Measurements from ENCODE around the gene LAMB4. TPM values are rescaled to one million over a fixed set of nuclear protein-coding genes. Genes with fewer than 3 reads are reported as not detected.

Gene LAMB4
- polyA plus RNA-seq, 6 donors from 2014 or later = not detected

DNA sequence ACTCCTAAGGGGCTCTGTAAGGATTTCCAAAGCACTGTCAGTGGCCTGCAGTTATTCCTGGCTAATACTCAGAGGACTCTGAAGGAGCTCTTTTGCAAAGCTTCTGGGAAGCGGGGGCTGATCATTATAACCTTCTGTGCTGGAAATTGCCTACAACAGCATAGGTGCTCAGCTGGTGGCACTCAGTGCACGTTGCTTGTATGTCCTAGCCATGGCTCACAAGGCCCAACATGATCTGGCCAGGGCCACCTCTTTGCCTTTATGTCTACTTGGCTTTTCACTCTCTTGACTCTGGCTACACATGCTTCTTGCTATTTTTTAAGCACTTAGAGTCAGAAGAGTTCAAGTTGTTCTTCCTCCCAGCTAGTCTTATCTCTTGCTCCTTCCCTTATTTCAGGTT is 17.5 kb downstream of the LAMB4 start:
- Mint-ChIP-seq H3K4me3 (no peak overlapping the region), H3K36me3 (no peaks in the 10 kb centered on the region), H3K4me1 (no peaks in the 10 kb centered on the region), H3K27ac (no peak overlapping the region), H3K9me3 (peaks cover 0 to 1% (median 0%) of the 10 kb centered on the region in 7 donors), H3K27me3 (peaks cover 0 to 4% (median 0%) of the 10 kb centered on the region in 3 donors)
- DNase-seq (no peak), ATAC-seq (ENCODE audit: low read depth in 2 of 2) (no peak)

DNA sequence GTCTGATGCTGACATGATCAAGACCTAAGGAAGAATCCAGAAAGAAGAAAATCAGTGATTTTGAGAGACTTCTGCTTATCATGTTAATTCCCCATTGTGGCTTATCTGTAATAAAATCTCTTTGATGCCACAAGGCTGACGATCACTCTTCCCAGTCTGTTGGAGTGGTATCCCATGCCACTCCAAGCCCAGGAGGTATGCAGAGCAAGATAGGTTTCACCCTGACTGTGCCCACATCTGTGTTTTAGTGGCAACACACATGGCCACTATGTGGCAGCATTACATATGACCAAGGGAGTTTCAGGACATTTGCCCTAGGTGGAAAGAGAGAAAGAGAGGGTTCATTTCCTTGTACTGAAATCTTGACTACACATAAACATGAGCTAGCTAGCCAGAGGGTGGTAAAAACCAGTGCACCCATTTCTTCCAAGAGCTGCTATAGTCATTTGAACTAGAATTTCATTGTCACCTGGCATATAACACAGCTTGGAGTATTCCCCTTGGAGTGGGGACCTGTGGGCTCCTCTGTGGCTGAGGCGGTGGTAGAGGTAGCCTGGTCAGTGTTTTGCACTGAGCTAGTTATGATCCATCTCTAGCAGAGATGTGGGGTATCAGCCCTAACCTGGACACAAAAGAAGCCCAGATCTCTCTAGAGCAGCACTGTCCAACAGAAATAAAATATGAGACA is 20.8 kb downstream of the LAMB4 start:
- Mint-ChIP-seq H3K27me3 (peaks cover 0 to 4% (median 0%) of the 10 kb centered on the region in 3 donors), H3K4me1 (no peaks in the 10 kb centered on the region), H3K9me3 (peaks cover 0 to 1% (median 0%) of the 10 kb centered on the region in 7 donors), H3K4me3 (no peak overlapping the region), H3K36me3 (no peaks in the 10 kb centered on the region), H3K27ac (peak overlapping the region in 1 of 6 donors; percentile 85)
- DNase-seq (peak; percentile 6), ATAC-seq (ENCODE audit: low read depth in 2 of 2) (peak in 1 of 2 donors; percentile 58)

DNA sequence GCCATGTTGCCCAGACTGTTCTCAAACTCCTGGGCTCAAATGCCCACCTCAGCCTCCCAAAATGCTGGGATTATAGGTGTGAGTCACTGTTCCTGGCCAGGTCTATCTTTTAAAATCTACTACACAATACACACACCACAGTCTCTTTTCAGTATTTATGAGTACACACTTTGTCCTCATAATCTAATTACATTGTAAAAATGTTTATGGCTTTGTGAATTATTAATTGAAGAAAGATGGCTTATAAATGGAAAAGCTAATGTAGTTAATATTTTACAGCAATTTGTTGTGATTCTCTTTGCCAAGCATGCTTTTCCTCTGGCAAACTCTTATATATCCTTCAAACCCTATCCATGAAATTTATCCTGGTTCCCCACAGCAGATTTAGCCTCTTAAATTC is 22.0 kb downstream of the LAMB4 start:
- H3K27me3 Mint-ChIP-seq = peaks cover 0 to 4% (median 0%) of the 10 kb centered on the region in 3 donors
- no peak overlapping the region for H3K4me3 Mint-ChIP-seq
- H3K36me3 Mint-ChIP-seq = no peaks in the 10 kb centered on the region
- H3K9me3 Mint-ChIP-seq = peaks cover 0 to 1% (median 0%) of the 10 kb centered on the region in 7 donors
- DNase-seq (no peak), ATAC-seq (ENCODE audit: low read depth in 2 of 2) (no peak)
- H3K27ac Mint-ChIP-seq = no peak overlapping the region
- no peaks in the 10 kb centered on the region for H3K4me1 Mint-ChIP-seq

DNA sequence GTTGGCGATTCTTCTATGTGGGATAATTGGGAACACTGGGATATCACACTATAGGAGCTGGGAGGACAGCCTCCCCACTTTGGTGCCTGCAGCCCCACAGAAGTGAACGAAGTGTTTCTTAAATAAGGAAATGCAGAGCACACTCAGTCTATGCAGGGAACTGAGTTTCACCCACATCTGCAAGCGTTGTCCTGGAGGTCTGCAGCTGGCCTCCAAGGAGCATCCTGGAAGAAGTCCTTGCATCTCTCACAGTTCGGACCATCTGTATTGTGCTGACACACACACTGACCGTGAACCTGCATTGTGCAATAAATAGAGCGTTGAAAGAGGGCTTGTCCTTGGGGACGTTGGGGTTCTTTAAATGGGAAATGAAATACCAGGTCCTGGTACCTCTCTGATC is 25.8 kb downstream of the LAMB4 start:
- H3K4me1 Mint-ChIP-seq = no peaks in the 10 kb centered on the region
- ATAC-seq (ENCODE audit: low read depth in 2 of 2) (no peak), DNase-seq (no peak)
- H3K9me3 Mint-ChIP-seq = no peaks in the 10 kb centered on the region
- no peaks in the 10 kb centered on the region for H3K36me3 Mint-ChIP-seq
- peak overlapping the region in 1 of 8 donors; percentile 15 for H3K4me3 Mint-ChIP-seq
- peaks cover 1 to 12% (median 7%) of the 10 kb centered on the region in 3 donors for H3K27me3 Mint-ChIP-seq
- no peak overlapping the region for H3K27ac Mint-ChIP-seq

DNA sequence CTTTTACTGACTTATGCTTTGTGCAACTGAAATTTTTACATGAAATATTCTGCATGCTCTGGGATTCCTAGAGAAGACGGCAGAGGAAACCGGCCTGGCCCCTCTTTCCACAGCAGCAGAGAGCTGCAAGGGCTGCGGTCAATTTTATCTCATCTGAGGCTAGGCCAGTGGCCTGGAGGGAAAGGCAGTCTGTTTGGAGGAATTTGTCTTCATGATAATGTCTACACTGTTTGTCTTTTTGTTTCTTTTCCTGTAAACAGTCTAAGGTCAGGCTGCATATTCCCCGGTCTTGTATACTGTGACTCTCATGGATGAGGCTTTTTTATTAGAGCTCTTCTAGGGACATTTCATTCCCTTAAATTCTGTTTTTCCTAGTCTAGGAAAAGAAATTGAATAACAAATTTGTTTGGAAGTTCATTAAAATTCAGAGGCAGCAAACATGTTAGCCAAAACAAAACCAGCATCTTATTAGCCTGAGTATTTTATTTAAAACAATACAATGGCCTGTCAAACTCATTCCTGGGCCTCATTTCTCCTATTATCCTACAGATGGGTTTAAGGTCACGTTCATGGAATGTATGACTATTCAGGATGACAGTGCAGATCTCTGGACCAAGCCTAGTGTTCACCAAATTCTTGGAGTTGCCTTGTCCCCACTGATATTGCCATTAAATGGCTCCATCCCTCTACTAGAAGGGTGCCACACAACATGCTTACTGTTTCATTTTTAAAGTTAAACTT is 26.4 kb downstream of the LAMB4 start:
- no peaks in the 10 kb centered on the region for H3K9me3 Mint-ChIP-seq
- H3K4me1 Mint-ChIP-seq = no peaks in the 10 kb centered on the region
- H3K27ac Mint-ChIP-seq = no peak overlapping the region
- DNase-seq (no peak), ATAC-seq (ENCODE audit: low read depth in 2 of 2) (no peak)
- no peak overlapping the region for H3K4me3 Mint-ChIP-seq
- H3K27me3 Mint-ChIP-seq = peaks cover 7 to 13% (median 12%) of the 10 kb centered on the region in 3 donors
- H3K36me3 Mint-ChIP-seq = no peaks in the 10 kb centered on the region

DNA sequence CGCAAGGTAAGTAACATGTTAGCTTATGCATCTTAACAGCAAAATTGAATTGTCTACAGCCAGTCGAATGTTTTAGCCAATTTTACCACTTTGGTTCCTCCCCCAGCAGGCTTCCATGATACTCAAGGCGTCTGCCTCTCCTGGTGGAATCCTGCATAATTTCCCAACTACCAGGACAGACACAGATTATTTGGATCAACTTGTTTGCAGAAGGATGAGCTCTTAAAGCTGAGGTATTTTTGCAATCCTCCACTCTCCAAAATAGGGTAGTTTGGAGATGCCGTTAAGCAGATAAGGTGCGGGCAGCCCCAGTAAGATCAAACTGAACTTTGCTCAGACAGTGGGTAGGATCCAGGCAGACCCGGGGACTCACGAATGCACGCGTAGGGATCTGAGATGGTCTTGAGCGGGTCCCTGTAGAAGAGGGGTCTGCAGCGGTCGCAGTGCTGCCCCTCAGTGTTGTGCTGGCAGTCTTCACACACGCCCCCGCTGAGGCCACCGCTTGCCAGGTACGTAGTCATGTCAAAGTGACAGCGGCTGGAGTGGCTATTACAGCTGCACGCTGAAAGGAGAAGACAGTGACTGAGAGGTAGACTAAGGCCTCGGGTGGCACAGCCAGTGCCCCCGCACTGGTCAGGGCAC is 27.4 kb downstream of the LAMB4 start:
- Mint-ChIP-seq H3K9me3 (no peaks in the 10 kb centered on the region), H3K4me3 (no peak overlapping the region), H3K4me1 (no peaks in the 10 kb centered on the region), H3K27ac (no peak overlapping the region), H3K27me3 (peaks cover 9 to 15% (median 12%) of the 10 kb centered on the region in 3 donors), H3K36me3 (no peaks in the 10 kb centered on the region)
- ATAC-seq (ENCODE audit: low read depth in 2 of 2) (no peak), DNase-seq (no peak)

DNA sequence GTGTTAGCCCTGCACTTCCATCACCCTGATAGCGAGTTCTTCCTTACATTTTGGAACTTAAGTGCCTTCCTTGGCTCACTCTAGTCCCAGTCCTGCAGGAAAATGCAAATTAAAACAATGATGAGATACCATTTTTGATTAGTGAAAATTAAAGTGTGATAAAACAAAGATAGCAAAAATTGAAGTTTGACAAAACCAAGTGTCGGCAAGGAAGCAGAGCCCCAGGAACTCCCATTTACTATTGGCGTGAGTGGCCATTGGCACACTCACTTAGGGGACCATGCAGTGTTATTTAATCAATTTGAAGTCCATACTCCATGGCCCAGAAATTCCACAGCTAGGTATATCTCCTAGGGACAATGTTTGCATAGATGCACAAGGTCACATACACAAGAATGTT is 28.4 kb downstream of the LAMB4 start:
- DNase-seq (no peak), ATAC-seq (ENCODE audit: low read depth in 2 of 2) (no peak)
- Mint-ChIP-seq H3K27ac (no peak overlapping the region), H3K9me3 (no peaks in the 10 kb centered on the region), H3K27me3 (peaks cover 9 to 15% (median 12%) of the 10 kb centered on the region in 3 donors), H3K4me1 (no peaks in the 10 kb centered on the region), H3K4me3 (no peak overlapping the region), H3K36me3 (no peaks in the 10 kb centered on the region)

DNA sequence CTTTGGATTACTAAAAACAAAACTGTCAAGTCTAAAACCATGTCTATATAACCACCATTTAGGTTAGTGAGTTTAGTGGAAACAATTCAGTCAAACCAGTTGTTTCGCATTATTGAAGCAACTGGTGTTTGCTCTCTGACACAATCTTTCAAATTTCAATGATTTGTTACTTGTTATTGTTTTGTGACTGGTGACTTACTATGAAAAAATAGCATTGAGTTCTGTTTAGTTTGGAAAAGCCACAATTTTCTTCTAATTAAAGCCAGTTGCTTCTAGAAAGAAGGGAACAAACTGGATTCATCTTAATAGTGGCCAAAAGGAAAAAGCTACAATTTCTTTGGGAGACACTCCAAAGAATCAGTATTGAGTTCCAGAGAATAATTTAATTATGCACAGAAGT is 30.4 kb downstream of the LAMB4 start:
- Mint-ChIP-seq H3K4me1 (peaks cover 0 to 6% (median 4%) of the 10 kb centered on the region in 3 donors), H3K4me3 (no peak overlapping the region), H3K27ac (no peak overlapping the region), H3K9me3 (no peaks in the 10 kb centered on the region), H3K36me3 (no peaks in the 10 kb centered on the region), H3K27me3 (peaks cover 12 to 16% (median 15%) of the 10 kb centered on the region in 3 donors)
- DNase-seq (no peak), ATAC-seq (ENCODE audit: low read depth in 2 of 2) (no peak)

DNA sequence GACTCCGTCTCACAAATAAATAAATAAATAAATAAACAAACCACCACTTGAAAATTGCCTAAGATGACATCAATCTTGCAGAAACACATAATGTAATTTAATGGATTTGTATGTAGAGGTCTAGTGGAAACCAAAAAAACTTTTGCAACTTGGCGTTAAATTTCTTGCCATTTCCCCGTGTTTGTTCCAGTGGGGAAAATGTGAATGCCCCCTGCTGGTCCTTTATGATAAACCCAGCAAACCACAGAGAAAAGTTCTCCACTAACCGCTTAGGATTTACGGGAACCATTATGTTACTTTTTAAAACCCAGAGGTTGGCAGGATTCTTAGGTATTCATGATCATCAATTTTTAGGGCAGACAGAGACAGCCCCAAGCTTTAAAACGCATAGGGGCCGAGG is 32.5 kb downstream of the LAMB4 start:
- Mint-ChIP-seq H3K36me3 (no peaks in the 10 kb centered on the region), H3K9me3 (no peaks in the 10 kb centered on the region), H3K27ac (no peak overlapping the region), H3K4me1 (peaks cover 0 to 6% (median 5%) of the 10 kb centered on the region in 3 donors), H3K27me3 (peaks cover 20 to 21% (median 21%) of the 10 kb centered on the region in 3 donors), H3K4me3 (no peak overlapping the region)
- DNase-seq = no peak
- ATAC-seq (ENCODE audit: low read depth in 2 of 2) = no peak

DNA sequence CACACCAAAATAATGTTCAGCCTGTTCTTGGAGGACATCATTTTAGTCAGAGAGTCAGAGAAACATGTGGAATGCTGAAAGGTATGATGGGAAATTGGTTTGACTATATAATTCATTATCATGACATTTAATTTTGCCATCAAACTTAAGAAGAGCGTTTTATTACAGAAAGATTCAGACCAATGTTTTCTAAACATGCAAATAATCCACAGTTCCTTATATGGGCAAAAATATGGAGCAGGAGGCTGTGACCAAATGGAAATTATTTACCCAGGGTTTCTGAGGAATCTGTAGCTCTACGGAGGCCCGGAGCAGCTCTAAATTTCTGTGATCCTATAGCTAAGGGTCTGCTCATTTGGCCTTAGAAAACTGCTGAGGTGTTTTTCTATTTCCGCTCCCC is 33.2 kb downstream of the LAMB4 start:
- H3K27ac Mint-ChIP-seq = no peak overlapping the region
- ATAC-seq (ENCODE audit: low read depth in 2 of 2) = no peak
- DNase-seq = no peak
- peaks cover 20 to 28% (median 21%) of the 10 kb centered on the region in 3 donors for H3K27me3 Mint-ChIP-seq
- H3K4me1 Mint-ChIP-seq = peaks cover 0 to 6% (median 5%) of the 10 kb centered on the region in 3 donors
- H3K4me3 Mint-ChIP-seq = no peak overlapping the region
- H3K36me3 Mint-ChIP-seq = no peaks in the 10 kb centered on the region
- H3K9me3 Mint-ChIP-seq = no peaks in the 10 kb centered on the region

DNA sequence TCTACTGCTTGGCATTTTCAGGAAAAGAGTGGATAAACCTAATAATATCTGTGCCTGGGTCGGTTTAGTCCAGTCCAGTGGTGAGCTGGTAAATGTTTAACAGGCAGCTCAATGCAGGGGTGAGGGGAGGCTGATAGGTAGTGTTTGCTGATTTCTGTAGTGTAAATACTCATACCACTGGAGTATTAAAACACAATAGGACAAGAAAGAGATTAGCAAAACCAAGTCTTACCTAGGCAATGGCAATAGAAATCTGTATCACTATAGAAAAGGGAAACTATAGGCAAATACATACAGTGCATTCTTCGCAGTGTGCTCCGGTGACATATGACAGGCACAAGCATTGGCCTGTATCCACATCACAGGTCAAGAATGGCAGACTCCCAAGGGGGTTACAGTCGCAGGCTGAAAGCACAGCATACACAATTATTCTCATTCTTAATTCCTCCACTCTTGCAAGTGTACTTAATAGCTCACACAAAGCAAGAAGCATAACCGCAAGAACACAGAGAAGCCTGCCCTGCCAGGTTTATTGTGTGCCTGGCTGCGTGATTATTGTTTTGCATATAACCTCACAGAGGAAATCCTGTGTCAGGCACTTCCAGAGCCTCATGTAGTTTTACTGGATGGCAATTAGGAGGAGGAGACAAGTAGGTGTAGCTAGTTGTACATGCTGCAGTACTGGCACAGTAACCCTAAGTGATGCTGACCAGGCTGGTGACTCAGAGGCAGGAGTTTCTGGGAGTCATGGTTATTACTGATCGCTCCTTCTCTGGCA is 35.0 kb downstream of the LAMB4 start:
- Mint-ChIP-seq H3K9me3 (peaks cover 0 to 2% (median 0%) of the 10 kb centered on the region in 7 donors), H3K27ac (peak overlapping the region in 1 of 6 donors; percentile 7), H3K4me1 (peaks cover 0 to 6% (median 5%) of the 10 kb centered on the region in 3 donors), H3K27me3 (peaks cover 23 to 37% (median 23%) of the 10 kb centered on the region in 3 donors), H3K4me3 (no peak overlapping the region), H3K36me3 (no peaks in the 10 kb centered on the region)
- DNase-seq = no peak
- ATAC-seq (ENCODE audit: low read depth in 2 of 2) = peak in 1 of 2 donors; percentile 27

DNA sequence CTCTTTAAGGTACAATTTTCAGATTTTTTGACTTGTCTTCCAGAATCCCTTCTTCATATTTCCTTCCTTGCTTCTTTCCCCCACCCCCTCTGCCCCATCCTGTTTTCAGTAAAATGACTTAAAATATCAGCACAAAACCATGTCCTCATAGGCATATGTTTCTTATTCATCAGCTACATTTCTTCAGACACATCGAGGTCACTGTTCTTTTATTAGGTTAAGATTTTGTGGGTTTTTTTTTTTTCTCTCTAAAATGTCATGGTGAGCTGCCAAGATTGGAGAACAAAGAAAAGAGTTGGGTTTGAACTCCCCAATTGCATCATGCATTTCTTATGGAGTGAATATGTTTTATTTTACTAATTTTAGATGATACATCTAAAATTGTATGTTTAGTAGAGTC is 35.8 kb downstream of the LAMB4 start:
- Mint-ChIP-seq H3K4me1 (peaks cover 0 to 6% (median 5%) of the 10 kb centered on the region in 3 donors), H3K36me3 (no peaks in the 10 kb centered on the region), H3K9me3 (peaks cover 0 to 2% (median 0%) of the 10 kb centered on the region in 7 donors), H3K27me3 (peaks cover 20 to 36% (median 23%) of the 10 kb centered on the region in 3 donors), H3K4me3 (no peak overlapping the region), H3K27ac (no peak overlapping the region)
- ATAC-seq (ENCODE audit: low read depth in 2 of 2) (no peak), DNase-seq (no peak)

DNA sequence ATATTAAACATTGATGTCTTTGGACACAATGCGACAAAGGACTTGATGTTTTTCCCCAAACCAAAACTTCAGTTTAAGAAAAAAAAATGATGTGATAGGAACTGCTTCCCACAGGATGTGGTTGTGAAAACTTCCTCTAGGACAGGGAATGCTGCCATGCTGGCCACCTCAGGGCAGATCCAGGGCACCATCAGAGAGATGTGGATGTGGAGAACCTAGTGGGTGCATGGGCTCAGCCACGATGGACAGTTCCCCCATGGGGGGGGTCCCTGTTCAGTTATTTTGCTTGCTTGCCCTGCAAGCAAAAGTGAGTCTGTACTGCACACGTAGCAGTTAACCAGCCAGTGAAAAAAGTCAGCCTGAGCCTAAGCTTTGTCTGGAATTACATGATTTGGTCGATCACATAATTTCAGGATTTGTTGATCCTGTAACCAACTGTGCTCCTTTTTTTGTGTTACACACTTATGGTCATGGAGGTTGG is 36.3 kb downstream of the LAMB4 start:
- H3K36me3 Mint-ChIP-seq = no peaks in the 10 kb centered on the region
- peaks cover 0 to 6% (median 5%) of the 10 kb centered on the region in 3 donors for H3K4me1 Mint-ChIP-seq
- H3K4me3 Mint-ChIP-seq = no peak overlapping the region
- ATAC-seq (ENCODE audit: low read depth in 2 of 2) (no peak), DNase-seq (no peak)
- H3K27me3 Mint-ChIP-seq = peaks cover 19 to 32% (median 22%) of the 10 kb centered on the region in 3 donors
- H3K9me3 Mint-ChIP-seq = peaks cover 0 to 2% (median 0%) of the 10 kb centered on the region in 7 donors
- no peak overlapping the region for H3K27ac Mint-ChIP-seq

All from naive B cell (primary cell).